SW480 (cell line): Measurements from ENCODE around the gene CACYBP.

Source experiments
- DNase-seq: peaks from one replicate; pipeline ENCODE4 v3.0.0-alpha.2; 2016; ENCODE audit warnings: low spot score

CACYBP gene, protein sequence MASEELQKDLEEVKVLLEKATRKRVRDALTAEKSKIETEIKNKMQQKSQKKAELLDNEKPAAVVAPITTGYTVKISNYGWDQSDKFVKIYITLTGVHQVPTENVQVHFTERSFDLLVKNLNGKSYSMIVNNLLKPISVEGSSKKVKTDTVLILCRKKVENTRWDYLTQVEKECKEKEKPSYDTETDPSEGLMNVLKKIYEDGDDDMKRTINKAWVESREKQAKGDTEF

GRCh38 chr1:174999936-175000696 is at the start of gene CACYBP:
CACYBP (plus strand) TSS chr1:174999947; CDS start chr1:175000181, 234 bp downstream.
- DNase-seq, result peak; percentile 34

DNA sequence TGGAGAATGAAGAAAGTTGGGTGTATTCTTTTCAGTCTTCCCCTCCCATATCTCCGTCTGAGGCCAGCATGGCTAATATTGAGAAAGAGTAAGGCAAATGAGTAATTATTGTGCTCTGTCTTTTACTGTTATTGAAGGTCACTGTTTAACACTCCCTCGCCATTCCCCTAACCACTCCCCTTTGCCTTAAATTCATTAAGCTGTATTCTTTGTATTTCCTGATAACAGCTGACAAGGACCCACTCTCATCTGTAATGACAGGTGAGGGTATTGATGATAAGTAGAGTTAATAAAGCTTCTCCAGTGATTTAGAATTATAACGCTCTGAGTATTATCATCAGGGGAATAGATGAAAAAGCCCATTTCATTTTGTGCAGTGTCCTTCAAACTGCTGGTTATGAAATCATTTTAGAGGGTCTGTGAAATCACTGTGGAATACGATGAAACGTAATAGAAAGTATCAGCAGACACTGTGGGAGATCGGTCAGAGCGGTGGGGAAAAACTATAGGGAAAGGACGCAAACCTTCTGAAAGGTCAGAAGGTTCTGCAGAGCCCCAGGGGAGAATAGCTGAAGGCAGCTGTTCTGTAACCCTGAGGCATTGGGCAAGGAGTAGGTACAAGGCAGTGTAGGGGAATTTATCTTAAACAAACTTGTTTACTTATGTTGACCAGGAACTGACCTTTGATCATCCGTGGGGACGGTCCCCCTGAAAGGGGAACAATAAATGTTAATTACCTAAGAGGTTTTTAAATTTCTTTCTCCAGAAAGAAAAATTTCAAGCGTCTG is 46.3 kb upstream of the CACYBP start:
- DNase-seq, result no peak

GRCh38 chr1:174954073-174954460 is 45.7 kb upstream of the CACYBP start:
- DNase-seq, result no peak

- DNase-seq, result no peak
These were observed 44.8 kb upstream of the CACYBP start for GRCh38 chr1:174954671-174955669.

GRCh38 chr1:174956086-174956485 is 43.7 kb upstream of the CACYBP start:
- no peak for DNase-seq

GRCh38 chr1:174956976-174957375 is 42.8 kb upstream of the CACYBP start:
- no peak for DNase-seq

DNA sequence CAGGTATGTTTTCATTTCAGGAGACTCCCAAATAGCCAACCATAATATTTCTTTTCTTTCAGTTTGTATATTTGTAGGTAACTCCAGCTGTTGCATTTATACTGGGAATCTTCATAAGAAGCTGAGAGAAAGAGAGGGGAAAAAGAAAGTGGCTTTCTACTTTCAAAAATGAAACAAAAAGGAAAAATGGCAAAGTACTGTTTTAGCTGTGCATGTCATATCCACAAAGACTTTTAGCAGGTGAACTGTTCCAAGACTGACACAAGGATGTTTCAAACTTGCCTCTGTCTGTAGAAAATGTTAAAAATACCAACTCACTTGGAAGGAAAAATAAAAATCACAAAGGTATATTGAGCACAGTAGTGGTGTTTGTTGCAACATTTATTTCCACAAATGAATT is 41.9 kb upstream of the CACYBP start:
- no peak for DNase-seq

- DNase-seq, result no peak
These were observed 41.4 kb upstream of the CACYBP start for GRCh38 chr1:174958396-174958795.

GRCh38 chr1:174960362-174960761 is 39.4 kb upstream of the CACYBP start:
- DNase-seq, result no peak

DNA sequence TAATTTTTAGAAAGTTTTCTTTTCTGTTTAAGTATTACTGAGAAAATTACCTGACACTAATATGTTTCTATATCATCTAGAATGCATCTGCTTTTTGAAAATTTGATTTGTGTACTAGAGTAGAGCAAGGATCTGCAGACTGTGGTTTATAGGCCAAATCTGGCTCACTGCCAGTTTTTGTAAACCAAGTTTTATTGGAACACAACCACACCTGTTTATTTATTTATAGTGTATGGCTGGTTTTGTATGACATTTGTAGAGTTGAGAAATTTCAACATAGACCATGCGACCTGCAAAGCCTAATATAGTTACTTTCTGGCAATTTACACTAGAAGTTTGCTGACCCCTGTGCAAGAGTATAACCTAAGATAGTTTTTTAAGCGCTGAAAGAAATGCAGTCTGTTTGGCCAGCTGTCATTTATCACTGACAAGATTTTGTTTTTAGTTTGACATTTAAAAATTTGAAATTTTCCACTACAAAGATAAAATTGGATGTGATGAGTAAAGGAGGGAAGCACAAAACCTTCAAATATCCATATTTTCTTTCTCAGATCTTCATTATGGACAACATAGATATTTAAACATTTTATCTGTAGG is 36.1 kb upstream of the CACYBP start:
- no peak for DNase-seq

DNA sequence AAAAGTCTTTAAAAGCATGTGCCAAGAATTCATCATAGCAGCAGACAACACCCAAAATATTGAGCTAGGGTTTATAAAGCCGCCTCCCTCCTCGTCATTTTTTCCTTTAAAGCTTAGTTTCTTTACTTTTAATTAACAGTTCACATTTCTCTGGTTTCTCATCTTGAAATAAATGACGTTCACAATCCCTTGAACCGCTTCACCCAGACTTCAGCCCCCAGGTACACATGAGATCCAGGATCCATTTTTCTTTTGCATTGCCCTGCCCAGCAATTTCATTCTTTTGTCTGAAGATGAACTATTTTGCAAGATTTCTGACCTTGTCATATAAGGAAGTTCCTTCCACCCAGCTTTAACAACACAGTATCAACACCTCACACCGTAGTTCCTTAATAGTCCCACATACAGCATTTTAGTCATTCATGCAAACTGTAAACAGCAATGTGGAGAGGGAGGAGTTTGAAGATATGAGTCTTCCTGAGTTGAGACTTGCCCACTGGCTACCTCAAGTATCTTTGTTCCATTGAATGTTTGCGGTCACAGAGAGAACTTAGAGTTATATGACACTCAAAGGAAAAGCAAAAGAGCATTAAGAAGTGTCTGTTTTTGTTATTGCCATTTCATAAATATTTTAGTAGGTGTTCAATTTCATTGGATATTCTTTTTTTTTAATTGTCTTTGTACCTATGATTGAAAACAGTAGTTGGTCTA is 35.3 kb upstream of the CACYBP start:
- no peak for DNase-seq

DNA sequence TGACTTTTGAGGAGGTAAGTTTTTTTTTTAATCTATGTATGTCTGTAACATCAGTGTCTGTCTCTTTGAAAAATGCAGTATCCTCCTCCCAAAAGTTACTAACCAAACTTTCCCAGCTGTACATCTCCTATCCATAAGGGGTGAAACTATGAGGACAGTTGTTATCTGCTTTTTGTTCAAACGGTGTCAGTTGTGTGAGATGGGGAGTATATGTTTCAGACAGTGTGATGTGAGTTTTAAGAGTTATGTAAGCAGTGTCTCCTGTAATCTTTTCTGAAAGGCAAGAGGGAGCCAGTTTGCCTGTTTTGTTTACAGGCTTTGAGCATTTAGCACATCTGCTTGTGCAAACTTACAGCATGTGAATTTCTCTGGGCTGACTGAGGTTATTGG is 34.8 kb upstream of the CACYBP start:
- no peak for DNase-seq

GRCh38 chr1:174965362-174966007 is 34.3 kb upstream of the CACYBP start:
- DNase-seq, result no peak

DNA sequence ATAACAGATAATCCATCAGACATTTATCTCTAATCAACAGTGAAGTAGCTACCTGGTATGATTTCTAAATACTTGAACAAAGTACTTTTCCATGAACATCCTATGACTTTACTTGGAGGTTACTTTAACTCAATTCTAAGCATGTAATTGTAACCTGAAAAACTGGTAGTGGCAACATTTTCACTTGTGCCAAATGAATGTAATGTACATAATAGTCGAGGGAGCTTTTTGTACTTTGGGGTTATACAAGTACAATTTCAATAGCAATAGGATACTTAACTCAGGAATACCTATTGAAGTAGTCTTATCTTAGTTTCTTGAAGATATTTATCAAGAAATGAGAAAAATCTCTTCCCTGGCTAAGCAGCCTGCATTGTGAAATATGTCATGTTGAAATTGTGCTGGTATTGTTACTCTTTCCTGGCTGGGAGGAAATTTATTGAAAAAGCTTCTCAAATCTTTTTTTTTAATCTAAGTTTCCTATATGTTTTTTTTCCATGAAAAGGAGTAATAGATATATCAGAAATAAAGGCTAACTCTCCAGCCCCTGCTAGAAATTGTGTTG is 33.7 kb upstream of the CACYBP start:
- no peak for DNase-seq

DNA sequence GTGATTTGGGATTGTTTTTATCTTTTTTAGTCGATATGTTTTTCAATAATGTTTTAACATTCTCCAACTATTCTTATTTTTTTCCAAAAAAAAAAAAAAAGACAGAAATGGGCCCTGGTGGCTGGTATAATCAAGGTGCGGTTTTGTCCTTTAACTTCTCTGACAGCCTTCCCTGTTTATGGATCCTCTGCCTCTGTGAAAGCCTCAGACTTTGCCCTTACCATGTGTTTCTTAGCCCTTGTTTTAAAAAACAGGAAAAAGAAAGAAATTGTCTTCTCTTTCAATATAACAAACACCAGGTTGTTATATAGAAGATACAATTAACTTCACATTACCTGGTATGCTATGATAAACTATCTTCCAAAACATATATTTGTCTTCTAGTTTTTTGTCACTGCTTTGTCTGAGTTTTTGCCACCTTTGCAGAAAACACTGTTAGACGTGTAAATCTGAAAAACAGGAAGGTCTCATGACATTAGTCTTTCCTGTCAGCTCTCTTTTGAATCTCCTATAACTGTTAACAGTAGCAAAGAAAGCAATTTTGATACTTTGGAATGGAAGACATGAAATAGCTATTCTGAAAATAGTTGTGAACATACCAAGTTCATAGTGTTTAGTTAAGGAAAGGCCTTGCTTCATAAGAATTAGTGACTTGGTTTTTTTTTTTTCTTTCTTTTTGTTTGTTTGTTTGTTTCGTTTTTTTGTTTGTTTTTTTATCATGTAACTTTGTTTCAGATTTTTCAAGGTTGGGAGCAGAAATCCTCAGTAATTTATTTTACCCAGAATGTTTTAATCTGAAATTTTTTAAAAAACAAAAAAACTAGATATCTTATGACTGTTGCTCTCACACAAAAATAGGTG is 31.7 kb upstream of the CACYBP start:
- no peak for DNase-seq

DNA sequence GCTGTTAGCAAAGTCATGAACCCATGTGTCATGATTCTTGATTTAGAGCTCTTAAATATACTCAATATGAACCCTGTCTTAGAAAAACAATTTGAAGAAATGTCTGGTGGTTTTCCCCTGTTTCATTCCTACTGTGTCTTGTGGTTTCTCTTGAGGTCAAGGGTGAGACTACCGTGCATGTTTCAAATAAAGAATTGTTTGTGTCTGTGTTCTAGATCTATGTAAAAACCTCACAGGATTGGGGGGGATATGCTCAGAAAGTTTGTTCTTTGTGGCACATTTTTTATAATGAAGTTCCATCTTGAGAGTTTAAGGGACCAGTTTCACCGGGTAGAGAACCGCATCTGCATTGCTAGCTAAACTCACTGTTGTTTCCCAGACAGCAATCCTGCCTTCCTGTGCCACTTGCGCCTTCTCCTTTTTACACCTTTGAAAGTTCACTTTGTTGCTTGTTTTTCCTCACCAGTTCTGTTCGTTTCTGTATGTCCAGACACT is 30.9 kb upstream of the CACYBP start:
- DNase-seq, result no peak

- DNase-seq, result no peak
These were observed 29.8 kb upstream of the CACYBP start for GRCh38 chr1:174969977-174970376.

DNA sequence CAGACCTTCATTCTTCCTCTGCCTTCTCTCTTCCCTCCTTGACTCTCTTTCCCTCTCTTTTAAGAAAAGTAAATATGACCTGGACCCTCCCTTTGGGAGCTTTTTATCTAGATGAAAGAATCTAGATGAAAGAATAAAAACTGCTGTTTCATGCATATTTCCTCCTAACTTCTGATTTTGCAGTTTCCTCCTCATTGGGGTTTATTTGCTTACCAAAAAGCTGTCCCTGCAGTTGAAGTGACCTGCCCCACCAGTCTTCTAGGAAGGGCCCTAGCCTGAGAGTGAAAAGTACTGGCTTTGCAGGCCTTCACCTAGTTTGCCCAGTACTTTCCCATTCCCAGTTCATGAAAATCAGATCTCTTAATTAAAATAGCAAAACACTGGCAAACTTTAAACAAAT is 28.3 kb upstream of the CACYBP start:
- DNase-seq, result no peak

DNA sequence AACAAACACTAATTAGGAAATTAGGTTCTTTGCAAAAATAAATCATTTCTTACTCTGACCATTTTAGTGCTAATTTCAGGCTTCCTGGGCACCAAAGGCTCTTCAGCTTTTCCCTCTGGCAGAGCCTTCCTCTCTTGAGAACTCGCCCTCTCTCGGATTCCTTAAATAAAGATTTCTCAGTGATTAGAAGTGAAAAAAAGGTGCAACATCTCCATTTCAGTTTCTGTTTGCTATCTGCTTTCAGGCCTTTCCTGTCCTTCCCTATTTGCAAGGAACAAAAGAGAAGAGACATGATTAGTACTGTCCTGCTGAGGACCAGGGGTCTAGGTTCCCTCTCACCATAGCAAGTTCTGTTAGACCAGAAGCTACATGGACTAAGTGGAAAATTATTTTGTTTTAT is 27.8 kb upstream of the CACYBP start:
- no peak for DNase-seq
